H1 (cell line): ENCODE data around the gene CLCF1.

Experiments used
- CHD2 ChIP-seq: IDR thresholded peaks from 2 replicates; pipeline ENCODE4 v1.6.1; 2012; ENCODE audit warnings: low read length, improper control_type of control experiment
- CREB1 ChIP-seq: IDR thresholded peaks from 2 replicates; pipeline ENCODE4 v1.6.1; 2012; ENCODE audit warnings: inconsistent platforms
- CTCF ChIP-seq, 3 experiments: IDR thresholded peaks; 1 replicate in 2 of 3; 2 replicates in 1 of 3; pipeline versions ENCODE4 v1.5.1 to v1.6.1; 2011; ENCODE audit warnings: low read length in 3 of 3, mild to moderate bottlenecking in 3 of 3, inconsistent platforms in 2 of 3, low read depth in 1 of 3, moderate library complexity in 1 of 3; ENCODE audit not compliant: insufficient read depth in 1 of 3; ENCODE audit errors: control extremely low read depth in 1 of 3
- EP300 ChIP-seq, 2 experiments: IDR thresholded peaks; 1 replicate in 1 of 2; 2 replicates in 1 of 2; pipeline ENCODE4 v1.6.1; 2011 to 2012; ENCODE audit warnings: low read depth in 2 of 2, low read length in 2 of 2, mild to moderate bottlenecking in 2 of 2, borderline replicate concordance in 1 of 2, inconsistent platforms in 1 of 2, moderate library complexity in 1 of 2
- EZH2 ChIP-seq: fragments of 200-600 bp; sonication (generic); IDR thresholded peaks from 2 replicates; pipeline ENCODE4 v1.7.1; 2012; ENCODE audit warnings: low read depth, mild to moderate bottlenecking, moderate library complexity, low read length, inconsistent platforms; ENCODE audit not compliant: severe bottlenecking
- HDAC6 ChIP-seq: IDR thresholded peaks from one replicate; pipeline ENCODE4 v1.7.1; 2012; ENCODE audit warnings: low read depth, mild to moderate bottlenecking, inconsistent platforms, low read length, moderate library complexity
- JUND ChIP-seq: IDR thresholded peaks from 2 replicates; pipeline ENCODE4 v1.6.1; 2011; ENCODE audit warnings: mild to moderate bottlenecking, improper control_type of control experiment, low read length
- MAFK ChIP-seq: IDR thresholded peaks from 2 replicates; pipeline ENCODE4 v1.6.1; 2012; ENCODE audit warnings: low read depth, mild to moderate bottlenecking, improper control_type of control experiment, low read length
- NANOG ChIP-seq: IDR thresholded peaks from 2 replicates; pipeline ENCODE4 v1.6.1; 2011; ENCODE audit warnings: low read length, low read depth, mild to moderate bottlenecking, inconsistent platforms; ENCODE audit not compliant: insufficient read depth, poor library complexity, severe bottlenecking
- POLR2A ChIP-seq, 2 experiments: IDR thresholded peaks; 1 replicate in 1 of 2; 2 replicates in 1 of 2; pipeline ENCODE4 v1.6.1; 2011; ENCODE audit warnings: low read depth in 2 of 2, low read length in 2 of 2, mild to moderate bottlenecking in 2 of 2; ENCODE audit errors: control extremely low read depth in 1 of 2
- SIRT6 ChIP-seq: IDR thresholded peaks from one replicate; pipeline ENCODE4 v1.7.1; 2012; ENCODE audit warnings: low read length, inconsistent platforms
- SP4 ChIP-seq: IDR thresholded peaks from 2 replicates; pipeline ENCODE4 v1.6.1; 2012; ENCODE audit warnings: low read length, inconsistent platforms
- USF2 ChIP-seq: IDR thresholded peaks from 2 replicates; pipeline ENCODE4 v1.6.1; 2011; ENCODE audit warnings: low read length, improper control_type of control experiment
- ZNF274 ChIP-seq: IDR thresholded peaks from 2 replicates; pipeline ENCODE4 v1.7.0; 2012; ENCODE audit warnings: low read length, borderline replicate concordance; ENCODE audit errors: extremely low read depth

DNA sequence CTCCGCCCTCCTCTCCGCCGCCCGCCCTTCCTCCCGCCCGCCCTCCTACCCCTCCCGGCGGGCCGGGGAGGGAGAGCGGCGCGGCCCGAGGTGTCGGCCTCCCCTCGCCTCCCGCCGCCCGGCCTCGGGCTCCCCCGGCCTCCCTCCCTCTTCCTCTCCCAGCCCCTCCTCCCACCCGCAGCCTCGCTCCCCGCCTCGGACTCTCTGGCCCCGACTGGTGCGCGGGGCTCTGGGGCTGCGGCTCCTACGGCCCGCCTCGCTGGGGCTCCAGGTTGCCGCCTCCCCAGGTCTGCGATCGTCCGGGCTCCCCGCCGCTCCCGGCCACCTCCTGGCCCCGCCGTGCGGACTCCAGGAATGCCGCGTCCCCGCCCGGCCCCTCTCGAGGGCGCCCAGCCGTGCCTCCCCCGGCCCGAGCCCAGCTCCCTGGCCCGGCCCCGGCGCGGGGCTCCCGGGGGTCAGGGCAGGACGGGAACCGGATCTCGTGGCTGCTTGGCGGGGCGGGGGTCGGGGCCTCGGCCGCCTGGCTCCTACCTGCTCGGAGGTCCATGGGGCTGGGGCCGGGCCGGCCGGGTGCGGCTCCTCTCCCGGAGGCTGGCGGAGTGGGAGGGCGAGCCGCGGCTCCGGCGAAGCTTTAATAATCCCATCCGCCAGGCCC is at the start of gene CLCF1:
- no peak for TF ChIP-seq EP300 (IDR thresholded peaks at IDR 0.05; ENCODE audit: borderline replicate concordance in 1 of 2, low read depth in 2 of 2, low read length in 2 of 2)
- TF ChIP-seq HDAC6, result no peak
- TF ChIP-seq CTCF (IDR thresholded peaks at IDR 0.05; ENCODE audit: control extremely low read depth in 1 of 3, insufficient read depth in 1 of 3, low read depth in 1 of 3, low read length in 3 of 3), result peak in 1 of 3 experiments; percentile 3; a peak in 1 of 4 replicates
- TF ChIP-seq CHD2, result no peak
- no peak for TF ChIP-seq EZH2
- TF ChIP-seq CREB1, result no peak
- TF ChIP-seq MAFK, result no peak
- no peak for TF ChIP-seq SIRT6
- no peak for TF ChIP-seq ZNF274
- no peak for TF ChIP-seq JUND
- no peak for TF ChIP-seq POLR2A (IDR thresholded peaks at IDR 0.05; ENCODE audit: control extremely low read depth in 1 of 2, low read depth in 2 of 2, low read length in 2 of 2)
- no peak for TF ChIP-seq USF2
- no peak for TF ChIP-seq NANOG
- no peak for TF ChIP-seq SP4
